Stimulated activated CD8-positive, alpha-beta memory T cell treated with anti-CD3 and anti-CD28 coated beads, Interleukin-15, amount 100 ng/mL, for 24 hours (primary cell): Measurements from ENCODE around the gene TBR1.

Experiments
- DNase-seq: peaks from one replicate; pipeline ENCODE4 v3.0.0-alpha.2; 2020; ENCODE audit warnings: low read depth

The TBR1 gene

DNA sequence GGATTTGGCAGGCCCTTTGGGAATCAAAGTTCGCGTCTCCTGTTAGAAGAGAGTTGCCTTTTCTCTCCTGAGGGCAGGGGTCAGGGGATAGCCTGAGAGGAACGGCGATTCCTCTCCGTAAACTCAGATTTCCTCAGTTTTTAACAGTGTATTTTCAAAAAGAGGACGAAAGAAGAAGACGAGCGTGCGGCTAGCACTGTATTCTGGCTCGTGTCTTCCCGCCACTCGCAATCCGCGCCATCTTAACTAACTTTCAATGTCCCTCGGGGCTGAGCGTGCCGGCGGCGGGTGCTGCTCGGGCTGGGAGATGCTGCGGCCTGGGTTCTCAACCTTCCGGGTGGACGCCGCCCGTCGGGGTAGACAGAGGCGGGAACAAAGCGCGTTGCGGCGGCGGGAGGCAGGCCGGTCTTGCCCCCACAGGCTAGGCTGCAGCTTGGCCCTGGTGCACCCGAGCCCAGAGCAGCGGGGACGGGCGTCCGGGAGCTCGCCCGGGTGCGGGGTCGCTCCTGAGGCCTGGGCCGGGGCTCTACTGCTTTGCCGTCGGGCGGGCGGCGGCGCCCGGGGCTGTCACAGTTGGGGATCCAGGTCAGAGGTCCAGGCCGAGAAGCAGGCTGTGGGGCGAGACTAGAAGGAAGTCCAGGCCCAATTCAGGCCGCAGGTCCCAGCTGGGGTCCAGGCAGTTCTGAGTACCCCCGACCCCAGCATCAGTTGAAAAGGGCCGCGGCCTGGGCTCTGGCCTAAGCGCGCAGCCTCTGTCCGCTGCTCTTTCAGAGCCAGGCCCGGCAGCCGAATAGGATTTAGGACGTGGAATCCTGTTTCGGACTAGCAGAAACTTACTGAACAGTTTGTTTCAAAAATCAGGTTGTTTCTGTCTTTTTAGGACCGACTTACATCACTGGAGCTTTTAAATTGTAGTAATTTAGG lies 11.8 kb downstream of the TBR1 start:
- no peak for DNase-seq

DNA sequence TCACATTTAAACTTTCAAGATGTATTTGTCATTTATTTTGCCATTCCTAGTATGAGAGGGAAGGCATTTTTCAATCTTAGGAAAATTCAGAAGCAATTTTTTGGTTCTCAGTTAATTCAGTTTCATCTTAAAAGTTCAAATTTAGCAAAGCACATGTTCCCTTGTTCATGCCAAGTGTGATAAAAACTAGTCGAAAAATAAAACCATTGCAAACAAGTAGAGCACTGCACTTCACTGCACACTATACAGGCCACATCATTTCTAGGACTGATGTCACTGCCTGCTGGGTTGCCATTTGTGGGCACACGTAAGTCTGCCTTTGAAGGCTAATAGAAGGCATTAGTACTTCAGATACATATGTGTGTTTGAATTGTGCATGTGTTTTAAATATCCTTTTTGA lies 14.3 kb downstream of the TBR1 start:
- no peak for DNase-seq

DNA sequence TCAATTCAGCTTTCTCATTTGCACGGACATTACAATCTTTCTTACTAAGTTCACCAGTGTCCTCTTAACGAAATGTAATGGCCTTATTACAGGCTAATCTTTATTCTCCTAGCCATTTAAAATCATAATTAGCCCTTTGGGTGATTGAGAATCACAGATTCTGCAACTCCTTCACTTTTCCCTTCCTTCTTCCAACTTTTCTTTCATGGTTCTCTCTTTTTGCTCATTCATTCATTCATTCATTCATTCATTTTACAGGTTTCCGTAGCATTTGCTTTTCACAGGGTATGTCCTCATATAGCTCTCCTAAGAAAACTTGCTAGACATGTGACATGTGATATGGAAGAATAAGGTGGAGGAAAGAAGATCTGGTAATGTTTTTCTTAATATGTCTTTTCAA lies 16.0 kb downstream of the TBR1 start:
- no peak for DNase-seq

DNA sequence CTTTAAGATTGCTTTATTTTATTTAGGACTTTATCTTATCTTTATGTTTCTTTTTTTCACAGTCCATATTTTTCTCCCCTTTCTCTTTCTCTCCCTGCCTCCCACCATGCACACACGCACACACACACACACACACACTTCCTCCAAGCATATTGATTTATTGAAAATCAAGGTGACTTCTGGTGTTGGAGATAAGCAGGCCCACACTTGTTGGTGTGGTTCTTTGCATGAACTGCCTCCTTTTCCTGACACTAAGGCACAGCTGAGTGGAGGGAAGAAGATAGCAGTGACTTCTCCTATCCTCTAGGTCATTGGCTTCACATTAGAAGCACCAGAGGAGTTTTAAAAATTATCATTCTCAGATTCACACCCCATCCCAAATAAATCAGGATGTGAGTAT lies 18.0 kb downstream of the TBR1 start:
- no peak for DNase-seq

DNA sequence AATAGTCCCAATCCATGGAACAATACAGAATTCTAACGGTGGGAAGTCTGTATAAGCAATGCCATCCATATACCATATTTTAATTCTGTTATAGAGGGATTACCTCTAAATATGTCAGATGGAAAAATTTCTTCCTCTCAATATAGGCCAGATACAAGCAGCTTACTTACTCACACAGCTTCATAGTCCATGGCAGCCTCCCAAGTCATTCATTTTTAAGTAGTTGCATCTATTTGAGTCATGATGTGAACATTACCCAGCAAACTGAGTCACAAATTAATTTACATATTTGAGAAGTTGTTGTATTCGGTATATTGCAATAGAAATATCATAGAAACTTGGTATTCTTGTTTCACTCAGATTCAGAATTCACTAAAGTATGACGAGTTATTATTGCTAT lies 20.3 kb downstream of the TBR1 start:
- DNase-seq, result no peak

DNA sequence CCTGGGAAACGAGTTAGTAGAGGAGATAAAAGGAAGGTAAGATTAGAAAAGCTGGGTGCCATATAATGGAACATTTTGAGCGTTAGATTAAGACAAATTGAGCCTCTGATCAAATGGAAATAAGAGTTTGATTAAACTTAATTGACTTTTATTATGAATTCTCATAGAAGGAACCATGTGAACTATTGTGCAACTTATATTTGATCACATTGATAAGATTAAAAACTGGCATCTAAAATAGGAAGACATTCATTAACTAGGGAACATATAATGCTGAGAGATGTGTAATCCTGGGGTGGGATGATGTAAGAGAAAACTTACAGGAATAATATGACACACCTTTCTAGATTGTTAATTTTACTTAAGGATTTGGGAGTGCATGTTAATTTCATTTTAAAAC lies 22.5 kb downstream of the TBR1 start:
- DNase-seq, result no peak

DNA sequence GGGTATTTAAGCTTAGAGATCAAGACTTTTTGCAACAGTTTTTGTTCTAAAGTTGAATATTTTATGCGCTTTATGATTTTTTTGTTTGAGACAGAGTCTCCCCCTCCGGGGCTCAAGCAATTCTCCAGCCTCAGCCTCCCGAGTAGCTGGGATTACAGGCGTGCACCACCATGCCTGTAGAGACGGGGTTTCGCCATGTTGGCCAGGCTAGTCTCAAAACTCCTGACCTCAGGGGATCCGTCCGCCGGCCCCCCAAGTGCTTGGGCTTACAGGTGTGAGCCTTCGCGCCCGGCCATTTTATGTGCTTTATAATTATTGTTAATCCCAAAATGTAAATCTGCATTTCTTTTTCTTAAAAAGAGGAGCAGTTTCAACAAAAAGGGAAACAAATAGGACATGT lies 29.0 kb downstream of the TBR1 start:
- DNase-seq, result no peak

DNA sequence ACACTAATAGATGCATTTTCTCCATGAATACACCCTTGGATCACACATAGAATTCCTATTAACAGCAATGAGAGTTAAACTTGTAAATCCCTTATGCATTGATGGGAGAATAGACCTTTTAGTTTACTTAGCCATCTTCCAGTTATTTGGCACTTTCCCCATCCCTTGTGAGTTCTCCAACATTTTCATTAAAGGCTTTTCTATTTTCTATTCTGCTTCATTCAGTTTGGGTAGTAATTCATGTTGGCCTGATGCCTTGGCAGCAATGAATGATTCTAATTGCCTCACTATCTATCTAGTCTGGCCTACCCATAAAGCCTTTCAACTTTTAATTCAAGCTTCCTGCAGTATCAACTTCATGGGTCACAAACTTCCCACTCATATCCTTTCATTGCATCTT lies 32.3 kb downstream of the TBR1 start:
- no peak for DNase-seq

DNA sequence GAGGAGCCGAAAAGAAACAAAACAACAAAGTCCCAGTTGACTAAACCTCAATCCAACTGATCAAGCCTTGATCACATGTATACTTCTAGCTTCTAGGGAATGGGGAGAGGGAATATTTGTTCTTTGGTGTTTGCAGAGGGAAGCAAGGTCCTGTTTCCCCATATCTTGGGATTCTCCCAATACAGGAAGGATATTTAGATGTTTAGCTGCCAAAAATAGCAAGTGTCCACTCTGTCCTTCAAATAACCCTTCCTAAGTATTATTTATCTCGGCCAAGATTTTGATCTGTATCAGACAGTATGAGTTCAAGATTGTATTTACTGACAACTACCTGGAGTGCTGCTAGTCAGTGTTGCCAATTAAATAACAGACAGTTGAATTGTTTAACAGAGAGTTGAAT lies 55.5 kb downstream of the TBR1 start:
- no peak for DNase-seq

DNA sequence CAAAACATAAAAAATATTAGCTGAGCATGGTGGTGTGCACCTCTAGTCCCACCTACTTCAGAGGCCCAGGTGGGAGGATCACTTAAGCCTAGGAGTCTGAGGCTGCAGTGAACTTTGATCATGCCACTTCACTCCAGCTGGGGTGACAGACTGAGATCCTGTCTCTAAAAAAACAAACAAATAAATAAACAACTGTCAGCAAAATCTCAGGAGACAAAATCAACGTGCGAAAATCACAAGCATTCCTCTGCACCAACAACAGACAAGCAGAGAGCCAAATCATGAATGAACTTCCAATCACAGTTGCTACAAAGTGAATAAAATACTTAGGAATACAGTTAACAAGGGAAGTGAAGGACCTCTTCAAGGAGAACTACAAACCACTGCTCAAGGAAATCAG lies 58.8 kb downstream of the TBR1 start:
- DNase-seq, result no peak
